Memory B cell (primary cell): ENCODE results near the gene AFF3.
A peak's percentile ranks its signal among the peaks of the same experiment; 100 is the strongest.
"Not testable (repeated sequence)": the region's sequence is repeated elsewhere in the genome, so short reads cannot be mapped to it uniquely, and the experiment has no call there.

Experiments
- ATAC-seq: fragments of 150-1000 bp; cut with Tn5 transposase; 2 replicates; pipeline ENCODE4 v1.10.0; 2021; ENCODE audit warnings: low read depth, mild to moderate bottlenecking, moderate library complexity
- DNase-seq, 2 donors: peaks; one replicate each; pipeline ENCODE4 v3.0.0; 2022; ENCODE audit warnings: low spot score in 2 of 2
- H3K27ac Mint-ChIP-seq: one replicate; pipeline ENCODE4 v1.8.0; 2022; ENCODE audit warnings: mild to moderate bottlenecking, moderate library complexity, mixed read lengths
- H3K27me3 Mint-ChIP-seq: one replicate; pipeline ENCODE4 v1.8.0; 2022; ENCODE audit warnings: mixed read lengths
- H3K36me3 Mint-ChIP-seq: one replicate; pipeline ENCODE4 v1.8.0; 2022; ENCODE audit warnings: mild to moderate bottlenecking, mixed read lengths
- H3K4me1 Mint-ChIP-seq: one replicate; pipeline ENCODE4 v1.8.0; 2022; ENCODE audit warnings: mixed read lengths
- H3K4me3 Mint-ChIP-seq: one replicate; pipeline ENCODE4 v1.8.0; 2022; ENCODE audit warnings: mild to moderate bottlenecking, moderate library complexity, mixed read lengths
- H3K9me3 Mint-ChIP-seq: one replicate; pipeline ENCODE4 v1.8.0; 2022; ENCODE audit warnings: mixed read lengths

Gene AFF3

DNA sequence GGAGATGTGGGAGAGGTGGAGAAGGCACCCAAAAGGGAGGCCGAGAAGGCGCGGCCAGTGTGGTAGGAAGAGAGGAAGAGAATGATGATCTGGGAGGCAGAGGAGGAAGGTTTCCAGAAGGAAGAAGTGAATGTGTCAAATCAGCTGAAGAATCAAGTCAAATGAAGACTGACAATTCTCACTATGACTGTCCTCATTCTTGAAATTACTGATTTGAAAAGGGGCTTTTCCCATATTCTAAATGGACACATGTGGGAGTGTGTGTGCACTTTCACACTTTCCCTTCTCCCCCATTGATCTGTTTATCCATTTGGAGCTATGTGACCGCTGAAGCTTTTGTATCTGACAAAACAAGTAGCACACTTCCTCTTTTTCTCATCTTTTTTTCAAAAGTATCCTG lies 6.1 kb downstream of the AFF3 start:
- H3K36me3 Mint-ChIP-seq: peaks cover 11% of the 10 kb centered on the region
- ATAC-seq (no peak), DNase-seq (no peak)
- H3K9me3 Mint-ChIP-seq: no peaks in the 10 kb centered on the region
- peaks cover 36% of the 10 kb centered on the region for H3K4me1 Mint-ChIP-seq
- H3K27ac Mint-ChIP-seq: no peak overlapping the region
- H3K27me3 Mint-ChIP-seq: no peaks in the 10 kb centered on the region
- H3K4me3 Mint-ChIP-seq: no peak overlapping the region

GRCh38 chr2:100135415-100135814 lies 7.0 kb downstream of the AFF3 start:
- Mint-ChIP-seq H3K4me3 (no peak overlapping the region), H3K36me3 (peaks cover 7% of the 10 kb centered on the region), H3K4me1 (peaks cover 38% of the 10 kb centered on the region), H3K27ac (no peak overlapping the region), H3K27me3 (no peaks in the 10 kb centered on the region), H3K9me3 (no peaks in the 10 kb centered on the region)
- DNase-seq (no peak), ATAC-seq (peak; percentile 82)

DNA sequence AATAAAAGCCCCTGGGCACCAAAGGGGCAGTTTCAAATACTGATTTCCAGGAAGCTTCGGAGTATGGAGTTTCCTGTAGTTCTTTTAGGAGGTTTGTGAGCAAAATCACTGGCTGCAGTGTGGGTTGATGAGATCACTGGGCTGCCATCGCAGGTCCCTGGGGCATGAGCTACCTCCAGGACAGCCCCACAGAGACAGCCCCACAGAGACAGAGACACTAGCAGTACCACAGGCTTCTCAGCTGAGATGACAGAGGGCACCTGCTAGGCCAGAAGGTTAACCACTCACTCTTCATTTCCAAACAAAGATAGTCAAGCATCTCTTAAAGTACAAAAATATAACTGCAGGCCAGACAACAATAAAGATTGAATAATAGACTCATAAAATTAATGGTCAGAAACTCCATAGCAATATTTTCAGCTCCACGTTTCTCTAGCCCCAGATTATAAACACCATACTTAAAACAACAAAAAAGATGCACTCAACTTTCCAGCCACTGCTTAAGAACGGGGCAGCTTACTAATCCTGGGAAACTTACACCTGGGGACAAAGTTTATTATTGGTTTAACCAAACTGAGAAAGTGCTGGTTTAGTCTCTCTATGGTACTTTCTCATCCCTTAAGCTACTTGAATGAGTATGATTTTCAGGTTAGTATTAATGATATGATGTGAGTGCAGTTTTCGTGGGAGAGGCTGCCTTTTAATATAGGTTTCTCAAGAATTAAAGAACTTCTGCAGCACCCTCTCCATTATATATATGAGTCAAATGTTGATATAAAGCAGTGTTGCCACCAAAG lies 11.6 kb downstream of the AFF3 start:
- Mint-ChIP-seq H3K4me1 (peaks cover 29% of the 10 kb centered on the region), H3K27me3 (no peaks in the 10 kb centered on the region), H3K27ac (peak overlapping the region; percentile 66), H3K9me3 (no peaks in the 10 kb centered on the region), H3K36me3 (peaks cover 16% of the 10 kb centered on the region), H3K4me3 (no peak overlapping the region)
- DNase-seq (no peak), ATAC-seq (no peak)

- H3K9me3 Mint-ChIP-seq: no peaks in the 10 kb centered on the region
- no peak overlapping the region for H3K4me3 Mint-ChIP-seq
- peaks cover 43% of the 10 kb centered on the region for H3K36me3 Mint-ChIP-seq
- peaks cover 46% of the 10 kb centered on the region for H3K4me1 Mint-ChIP-seq
- ATAC-seq (no peak), DNase-seq (no peak)
- H3K27me3 Mint-ChIP-seq: no peaks in the 10 kb centered on the region
- H3K27ac Mint-ChIP-seq: no peak overlapping the region
Observed at GRCh38 chr2:100126897-100127401, 15.4 kb downstream of the AFF3 start.

GRCh38 chr2:100126201-100126600 lies 16.2 kb downstream of the AFF3 start:
- H3K4me3 Mint-ChIP-seq: no peak overlapping the region
- no peak for DNase-seq
- no peak overlapping the region for H3K27ac Mint-ChIP-seq
- peaks cover 47% of the 10 kb centered on the region for H3K4me1 Mint-ChIP-seq
- ATAC-seq: no peak
- no peaks in the 10 kb centered on the region for H3K27me3 Mint-ChIP-seq
- no peaks in the 10 kb centered on the region for H3K9me3 Mint-ChIP-seq
- H3K36me3 Mint-ChIP-seq: peaks cover 47% of the 10 kb centered on the region

GRCh38 chr2:100125626-100126025 lies 16.8 kb downstream of the AFF3 start:
- Mint-ChIP-seq H3K4me1 (peaks cover 44% of the 10 kb centered on the region), H3K27me3 (no peaks in the 10 kb centered on the region), H3K27ac (peak overlapping the region; percentile 15), H3K9me3 (no peaks in the 10 kb centered on the region), H3K4me3 (no peak overlapping the region), H3K36me3 (peaks cover 53% of the 10 kb centered on the region)
- ATAC-seq (no peak), DNase-seq (no peak)

DNA sequence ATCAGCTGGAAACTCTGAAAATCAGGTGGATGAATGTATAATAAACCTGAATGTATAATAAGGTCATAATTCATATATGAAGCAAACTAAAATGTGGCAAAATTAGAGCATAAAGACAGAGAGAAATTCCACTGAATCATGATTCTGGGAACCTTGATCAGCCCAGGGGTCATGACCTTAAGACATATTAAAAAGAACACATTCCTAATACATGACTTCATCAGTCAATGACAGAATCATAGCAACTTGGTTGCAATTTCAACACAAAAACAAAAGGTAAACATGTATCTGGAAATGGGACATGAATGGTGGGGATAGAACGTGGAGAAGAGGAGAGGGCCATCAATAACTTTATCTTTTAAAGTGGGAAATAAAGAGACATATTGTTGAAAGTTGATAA lies 17.6 kb downstream of the AFF3 start:
- peaks cover 44% of the 10 kb centered on the region for H3K4me1 Mint-ChIP-seq
- no peaks in the 10 kb centered on the region for H3K27me3 Mint-ChIP-seq
- no peak for DNase-seq
- peak overlapping the region; percentile 15 for H3K27ac Mint-ChIP-seq
- H3K36me3 Mint-ChIP-seq: peaks cover 58% of the 10 kb centered on the region
- no peak for ATAC-seq
- H3K9me3 Mint-ChIP-seq: no peaks in the 10 kb centered on the region
- no peak overlapping the region for H3K4me3 Mint-ChIP-seq

GRCh38 chr2:100121124-100121718 lies 21.2 kb downstream of the AFF3 start:
- H3K9me3 Mint-ChIP-seq: peaks cover 5% of the 10 kb centered on the region
- DNase-seq (no peak), ATAC-seq (no peak)
- peak overlapping the region; percentile 76 for H3K27ac Mint-ChIP-seq
- H3K4me3 Mint-ChIP-seq: no peak overlapping the region
- peaks cover 42% of the 10 kb centered on the region for H3K4me1 Mint-ChIP-seq
- no peaks in the 10 kb centered on the region for H3K27me3 Mint-ChIP-seq
- peaks cover 73% of the 10 kb centered on the region for H3K36me3 Mint-ChIP-seq

DNA sequence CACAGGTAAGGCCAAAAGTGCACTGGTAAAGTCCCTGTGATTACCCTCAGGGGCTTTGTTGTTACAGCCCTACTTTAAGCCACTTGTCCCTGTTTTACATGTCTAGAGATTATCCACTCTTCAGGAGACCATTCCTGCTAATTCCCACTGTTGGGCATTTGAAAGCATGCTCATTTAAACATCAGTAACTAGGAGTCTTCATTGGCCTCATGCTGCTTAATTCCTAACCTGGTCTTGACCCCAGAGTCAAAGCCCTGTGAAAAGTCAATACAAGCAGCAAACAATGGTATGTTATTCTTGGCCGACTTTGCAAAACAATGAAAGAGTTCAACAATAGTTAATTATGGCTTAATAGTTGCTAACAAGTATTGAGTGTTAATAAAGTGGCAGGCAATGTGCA lies 23.2 kb downstream of the AFF3 start:
- Mint-ChIP-seq H3K27me3 (no peaks in the 10 kb centered on the region), H3K36me3 (peaks cover 59% of the 10 kb centered on the region), H3K9me3 (peaks cover 5% of the 10 kb centered on the region), H3K27ac (peak overlapping the region; percentile 38), H3K4me3 (no peak overlapping the region), H3K4me1 (peaks cover 41% of the 10 kb centered on the region)
- no peak for ATAC-seq
- DNase-seq: no peak

- DNase-seq (peak in 1 of 2 donors; percentile 34), ATAC-seq (peak; percentile 69)
- H3K27ac Mint-ChIP-seq: peak overlapping the region; percentile 64
- H3K27me3 Mint-ChIP-seq: no peaks in the 10 kb centered on the region
- peaks cover 53% of the 10 kb centered on the region for H3K4me1 Mint-ChIP-seq
- peaks cover 38% of the 10 kb centered on the region for H3K36me3 Mint-ChIP-seq
- peak overlapping the region; percentile 52 for H3K4me3 Mint-ChIP-seq
- peaks cover 5% of the 10 kb centered on the region for H3K9me3 Mint-ChIP-seq
Observed at GRCh38 chr2:100113990-100114433, 28.4 kb downstream of the AFF3 start.

DNA sequence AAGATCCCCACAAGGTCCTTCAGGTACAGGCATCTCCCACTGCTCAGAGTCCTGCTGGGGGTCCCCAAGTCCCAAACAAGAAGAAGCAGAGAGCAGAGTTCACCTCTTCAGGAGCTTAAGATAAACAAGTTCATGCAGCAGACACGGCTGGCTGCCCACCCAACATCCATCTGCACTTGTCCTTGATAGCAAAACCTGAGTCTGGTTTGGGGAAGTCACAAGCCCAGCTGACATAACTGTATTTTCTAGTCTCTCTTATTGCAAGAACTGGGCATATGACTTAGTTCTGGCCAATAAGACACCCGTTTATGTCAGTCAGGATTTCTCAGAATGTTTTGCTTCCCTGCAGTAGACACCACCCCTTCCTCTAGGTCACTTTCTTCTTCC lies 31.8 kb downstream of the AFF3 start:
- peaks cover 69% of the 10 kb centered on the region for H3K4me1 Mint-ChIP-seq
- peak overlapping the region; percentile 91 for H3K27ac Mint-ChIP-seq
- ATAC-seq: peak; percentile 84

GRCh38 chr2:100109986-100110613 lies 32.3 kb downstream of the AFF3 start:
- ATAC-seq: peak; percentile 28
- no peaks in the 10 kb centered on the region for H3K27me3 Mint-ChIP-seq
- H3K9me3 Mint-ChIP-seq: no peaks in the 10 kb centered on the region
- H3K27ac Mint-ChIP-seq: peak overlapping the region; percentile 91
- H3K36me3 Mint-ChIP-seq: peaks cover 14% of the 10 kb centered on the region
- DNase-seq: no peak
- H3K4me1 Mint-ChIP-seq: peaks cover 69% of the 10 kb centered on the region
- peak overlapping the region; percentile 75 for H3K4me3 Mint-ChIP-seq

More for the DNA sequence above, 31.8 kb downstream of the AFF3 start:
- Mint-ChIP-seq H3K27me3 (no peaks in the 10 kb centered on the region), H3K4me3 (peak overlapping the region; percentile 75), H3K36me3 (peaks cover 14% of the 10 kb centered on the region), H3K9me3 (no peaks in the 10 kb centered on the region)
- DNase-seq: peak in 1 of 2 donors; percentile 64

GRCh38 chr2:100108648-100109020 lies 33.8 kb downstream of the AFF3 start:
- not testable (repeated sequence) for ATAC-seq, H3K4me3 Mint-ChIP-seq, H3K9me3 Mint-ChIP-seq, H3K27ac Mint-ChIP-seq, H3K27me3 Mint-ChIP-seq, DNase-seq
- peaks cover 14% of the 10 kb centered on the region for H3K36me3 Mint-ChIP-seq
- H3K4me1 Mint-ChIP-seq: peaks cover 60% of the 10 kb centered on the region
